ENCODE data around the gene NHLRC2. TPM values are rescaled to one million over a fixed set of nuclear protein-coding genes. Genes with fewer than 3 reads are reported as not detected.

NHLRC2 gene
- total RNA-seq, 6 experiments from 2014 or later: 24.0 to 27.4 (median 25.9) TPM

DNA sequence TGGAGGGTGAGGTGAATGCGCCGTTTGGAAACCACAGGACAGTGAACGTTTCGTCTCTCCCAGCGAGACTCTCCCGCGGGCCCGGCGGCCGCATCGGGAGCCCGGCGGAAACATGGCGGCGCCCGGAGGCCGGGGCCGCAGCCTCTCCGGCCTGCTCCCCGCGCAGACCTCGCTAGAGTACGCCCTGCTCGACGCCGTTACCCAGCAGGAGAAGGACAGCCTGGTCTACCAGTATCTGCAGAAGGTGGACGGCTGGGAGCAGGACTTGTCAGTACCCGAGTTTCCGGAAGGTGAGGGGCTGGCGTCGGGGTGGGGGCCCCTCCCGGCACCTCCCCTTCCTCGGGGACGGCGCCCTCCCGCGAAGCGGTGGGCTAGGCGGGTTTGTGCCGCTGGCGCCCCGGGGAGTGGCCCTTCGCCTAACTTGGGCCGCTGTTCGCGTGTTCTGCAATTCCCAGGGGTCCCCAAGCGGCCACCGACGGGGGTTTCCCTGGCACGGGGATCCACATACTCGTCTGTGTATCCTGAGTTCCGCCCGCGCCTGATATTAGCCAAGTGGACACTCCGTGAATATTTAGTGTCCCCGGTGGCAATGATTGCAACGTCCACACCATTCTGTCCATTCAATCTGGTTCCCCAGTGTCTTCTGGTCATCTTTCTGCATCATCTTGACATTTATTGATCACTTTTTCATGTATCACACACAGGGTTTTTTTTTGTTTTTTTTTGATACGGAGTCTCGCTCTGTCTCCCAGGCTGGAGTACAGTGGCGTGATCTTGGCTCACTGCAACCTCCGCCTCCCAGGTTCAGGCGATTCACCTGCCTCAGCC is 514 bp downstream of the NHLRC2 start:
- H3K9me3 Mint-ChIP-seq: no peaks in the 10 kb centered on the region
- peak overlapping the region; percentile 97 for H3K27ac Mint-ChIP-seq
- DNase-seq: peak; percentile 18
- peaks cover 8% of the 10 kb centered on the region for H3K36me3 Mint-ChIP-seq (ENCODE audit: low read depth)
- peak overlapping the region; percentile 91 for H3K4me3 Mint-ChIP-seq
- H3K27me3 Mint-ChIP-seq (ENCODE audit: insufficient read depth): peaks cover 4% of the 10 kb centered on the region; the same call in 1 of the 2 replicates
- peak; percentile 41 for TF ChIP-seq CTCF (IDR thresholded peaks at IDR 0.05)
- peaks cover 50% of the 10 kb centered on the region for H3K4me1 Mint-ChIP-seq (ENCODE audit: low read depth)

- no peak for DNase-seq
- peaks cover 4% of the 10 kb centered on the region; the same call in 1 of the 2 replicates for H3K27me3 Mint-ChIP-seq (ENCODE audit: insufficient read depth)
- no peaks in the 10 kb centered on the region for H3K9me3 Mint-ChIP-seq
- H3K4me3 Mint-ChIP-seq: peak overlapping the region; percentile 91
- peaks cover 23% of the 10 kb centered on the region for H3K36me3 Mint-ChIP-seq (ENCODE audit: low read depth)
- peak overlapping the region; percentile 51; the same call in 1 of the 2 replicates for H3K27ac Mint-ChIP-seq
- H3K4me1 Mint-ChIP-seq (ENCODE audit: low read depth): peaks cover 50% of the 10 kb centered on the region
- TF ChIP-seq CTCF (IDR thresholded peaks at IDR 0.05): no peak
These were observed 2.1 kb downstream of the NHLRC2 start for GRCh38 chr10:113856563-113856962.

DNA sequence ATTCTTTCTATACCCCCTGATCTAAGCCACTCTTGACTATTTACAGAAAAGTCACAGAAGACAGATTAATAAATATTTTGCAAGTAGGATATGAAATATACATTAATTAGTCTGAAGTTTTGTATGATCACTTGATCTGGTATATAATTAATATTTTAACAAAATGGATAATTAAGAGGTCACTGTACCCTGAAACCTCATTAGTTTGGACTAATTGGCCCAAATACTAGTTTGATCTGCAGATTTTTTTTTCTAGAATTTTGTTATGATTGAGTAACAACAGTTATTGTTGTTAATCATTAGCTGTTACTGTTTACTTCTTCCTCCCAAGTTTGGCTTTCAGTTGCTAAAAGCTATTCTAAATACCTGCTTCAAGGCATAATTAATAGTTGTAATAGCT is 2.7 kb downstream of the NHLRC2 start:
- Mint-ChIP-seq H3K27me3 (ENCODE audit: insufficient read depth) (peaks cover 4% of the 10 kb centered on the region; the same call in 1 of the 2 replicates), H3K4me1 (ENCODE audit: low read depth) (peaks cover 50% of the 10 kb centered on the region), H3K36me3 (ENCODE audit: low read depth) (peaks cover 24% of the 10 kb centered on the region), H3K4me3 (peak overlapping the region; percentile 91; the same call in 1 of the 2 replicates), H3K27ac (no peak overlapping the region), H3K9me3 (no peaks in the 10 kb centered on the region)
- TF ChIP-seq CTCF (IDR thresholded peaks at IDR 0.05): no peak
- no peak for DNase-seq

DNA sequence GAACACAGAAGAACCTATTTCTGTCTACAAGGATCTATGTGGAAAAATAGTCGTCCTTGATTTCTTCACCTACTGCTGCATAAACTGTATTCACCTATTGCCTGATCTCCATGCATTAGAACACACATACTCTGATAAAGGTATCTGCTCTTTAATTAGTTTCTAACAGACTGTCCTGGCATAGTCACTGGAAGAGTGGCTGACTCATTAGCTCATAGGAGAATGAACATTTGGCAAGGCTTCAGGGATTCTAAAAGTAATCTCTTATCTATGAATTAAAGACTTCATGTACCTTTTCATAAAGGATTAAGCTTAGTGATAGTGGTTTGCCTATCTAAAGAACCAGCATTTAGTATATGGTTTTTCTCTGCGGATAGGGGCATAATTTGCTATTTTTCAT is 4.1 kb downstream of the NHLRC2 start:
- Mint-ChIP-seq H3K9me3 (no peaks in the 10 kb centered on the region), H3K4me1 (ENCODE audit: low read depth) (peaks cover 45% of the 10 kb centered on the region), H3K27me3 (ENCODE audit: insufficient read depth) (peaks cover 4% of the 10 kb centered on the region; the same call in 1 of the 2 replicates), H3K27ac (peak overlapping the region; percentile 44; the same call in 1 of the 2 replicates), H3K36me3 (ENCODE audit: low read depth) (peaks cover 29% of the 10 kb centered on the region), H3K4me3 (no peak overlapping the region; the same call in 1 of the 2 replicates)
- TF ChIP-seq CTCF (IDR thresholded peaks at IDR 0.05): no peak
- DNase-seq: peak; percentile 45

DNA sequence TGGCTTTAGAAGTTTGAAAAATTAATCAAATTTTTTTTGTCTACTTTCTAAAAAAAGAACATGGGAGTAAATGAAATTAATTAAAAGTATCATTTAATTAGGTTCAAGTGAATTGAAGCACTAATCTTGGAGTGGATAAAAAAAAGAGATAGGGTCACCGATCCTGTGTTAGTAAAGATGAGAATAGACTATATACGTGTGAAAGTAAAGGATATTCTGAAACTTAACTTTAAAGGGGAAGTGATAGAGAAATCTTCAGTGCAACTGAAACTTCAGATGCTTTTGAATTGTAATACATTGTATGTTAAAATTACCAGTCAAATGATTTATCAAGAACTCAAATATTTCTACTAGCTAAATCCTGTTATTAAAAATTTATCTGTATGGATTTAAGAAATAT is 4.8 kb downstream of the NHLRC2 start:
- no peak for DNase-seq
- Mint-ChIP-seq H3K27ac (no peak overlapping the region), H3K9me3 (no peaks in the 10 kb centered on the region), H3K4me1 (ENCODE audit: low read depth) (peaks cover 41% of the 10 kb centered on the region), H3K27me3 (ENCODE audit: insufficient read depth) (peaks cover 2% of the 10 kb centered on the region; the same call in 1 of the 2 replicates), H3K4me3 (no peak overlapping the region), H3K36me3 (ENCODE audit: low read depth) (peaks cover 35% of the 10 kb centered on the region)
- TF ChIP-seq CTCF (IDR thresholded peaks at IDR 0.05): no peak
